HCT116 (cell line): ENCODE data around the gene ARHGDIA. TPM values are rescaled to one million over a fixed set of nuclear protein-coding genes. Genes with fewer than 3 reads are reported as not detected.

Source experiments
- ATAC-seq: fragments of 200-7000 bp; cut with Tn5 transposase; 2 replicates; pipeline ENCODE4 v1.9.1; 2020; ENCODE audit warnings: mild to moderate bottlenecking, moderate library complexity
- BruUV-seq: library from RNA; stranded (reverse); fragments of 400-500 nt; replicated peaks from 2 replicates; lab custom pipeline; 2021; lab: Mats Ljungman, UMichigan
- CTCF ChIA-PET: fragments of 300-600 bp; sonication (Branson Sonifier 250); formaldehyde crosslinking; loops from one replicate; lab custom pipeline; 2021; ENCODE audit warnings: antibody characterized with exemption; lab: Charles Lee
- POLR2A ChIA-PET: fragments of 300-600, 350-600 bp; sonication (Branson Sonifier 250); formaldehyde crosslinking; loops from one replicate; lab custom pipeline; 2021; ENCODE audit warnings: antibody characterized with exemption; lab: Charles Lee
- RAD21 ChIA-PET, 2 experiments: fragments of 300-600 bp; sonication (Branson Sonifier 250); formaldehyde crosslinking; loops; one replicate each; lab custom pipeline; 2023; ENCODE audit warnings: low total read pairs in 2 of 2; ENCODE audit not compliant: uncharacterized antibody in 2 of 2, unreplicated experiment in 2 of 2, low non-redundant PET in 1 of 2; lab: Charles Lee
- DNase-seq: peaks from one replicate; pipeline ENCODE4 v3.0.0-alpha.2; 2010; ENCODE audit warnings: low read depth, low spot score
- H2AFZ ChIP-seq: fragments of 200-600 bp; shearing (Covaris generic), sonication (generic); 2 replicates; pipeline ENCODE4 v1.6.1; 2017; ENCODE audit warnings: low read depth, mixed run types, mixed read lengths, antibody characterized with exemption, low read length; ENCODE audit not compliant: poor library complexity, severe bottlenecking
- H3K27ac ChIP-seq: 2 replicates; pipeline ENCODE4 v1.5.1; 2012; ENCODE audit warnings: low read depth, low read length
- H3K27me3 ChIP-seq: fragments of 200-600 bp; sonication (generic); 2 replicates; pipeline ENCODE4 v1.6.1; 2016; ENCODE audit warnings: mixed run types, low read length, mixed read lengths; ENCODE audit not compliant: insufficient read depth
- H3K36me3 ChIP-seq, 2 experiments: fragments of 200-500 bp in 1 of 2; fragments of 200-600 bp in 1 of 2; sonication (Bioruptor generic) in 1 of 2; sonication (generic) in 1 of 2; 2 replicates each; pipeline versions ENCODE4 v1.5.1 to v1.6.1; 2014 to 2016; ENCODE audit warnings: low read length in 2 of 2, inconsistent platforms in 1 of 2, mixed read lengths in 1 of 2, mixed run types in 1 of 2; ENCODE audit not compliant: insufficient read depth in 2 of 2, control insufficient read depth in 1 of 2
- H3K4me1 ChIP-seq, 2 experiments: fragments of 200-600 bp in 1 of 2; sonication (generic) in 1 of 2; 2 replicates each; pipeline versions ENCODE4 v1.5.1 to v1.6.1; 2012 to 2017; ENCODE audit warnings: low read length in 2 of 2, inconsistent platforms in 1 of 2, mild to moderate bottlenecking in 1 of 2, mixed read lengths in 1 of 2, mixed run types in 1 of 2, moderate library complexity in 1 of 2; ENCODE audit not compliant: insufficient read depth in 2 of 2, control insufficient read depth in 1 of 2
- H3K4me2 ChIP-seq: fragments of 200-600 bp; sonication (generic); 2 replicates; pipeline ENCODE4 v1.6.1; 2017; ENCODE audit warnings: mixed run types, low read length, mixed read lengths
- H3K4me3 ChIP-seq, 2 experiments: fragments of 200-600 bp in 1 of 2; sonication (generic) in 1 of 2; replicated peaks in 1 of 2; 2 replicates each; pipeline ENCODE4 v1.5.1; 2011 to 2016; ENCODE audit warnings: low read length in 2 of 2, control low read depth in 1 of 2, low read depth in 1 of 2, mild to moderate bottlenecking in 1 of 2, mixed read lengths in 1 of 2, mixed run types in 1 of 2
- H3K79me2 ChIP-seq: fragments of 200-600 bp; sonication (generic); 2 replicates; pipeline ENCODE4 v1.6.1; 2017; ENCODE audit warnings: mild to moderate bottlenecking, mixed run types, low read length, moderate library complexity, mixed read lengths; ENCODE audit not compliant: insufficient read depth
- H3K9ac ChIP-seq: fragments of 200-600 bp; sonication (generic); 2 replicates; pipeline ENCODE4 v1.6.1; 2016; ENCODE audit warnings: low read length, mixed read lengths
- H3K9me2 ChIP-seq: fragments of 200-600 bp; sonication (generic), shearing (Covaris generic); 2 replicates; pipeline ENCODE4 v1.6.1; 2017; ENCODE audit warnings: mixed run types, mild to moderate bottlenecking, moderate library complexity; ENCODE audit not compliant: insufficient read depth
- H3K9me3 ChIP-seq, 2 experiments: fragments of 200-500 bp in 1 of 2; fragments of 200-600 bp in 1 of 2; sonication (Bioruptor generic) in 1 of 2; sonication (generic) in 1 of 2; 2 replicates each; pipeline ENCODE4 v1.6.1; 2014 to 2017; ENCODE audit warnings: low read length in 2 of 2, mixed read lengths in 2 of 2, inconsistent platforms in 1 of 2, low read depth in 1 of 2, mild to moderate bottlenecking in 1 of 2, mixed run types in 1 of 2, moderate library complexity in 1 of 2; ENCODE audit not compliant: control insufficient read depth in 1 of 2, insufficient read depth in 1 of 2
- H4K20me1 ChIP-seq: fragments of 200-600 bp; sonication (generic), shearing (Covaris generic); 2 replicates; pipeline ENCODE4 v1.6.1; 2017; ENCODE audit warnings: mixed run types, mild to moderate bottlenecking, moderate library complexity; ENCODE audit not compliant: insufficient read depth
- EGR1 ChIP-seq: IDR thresholded peaks from 2 replicates; pipeline ENCODE4 v1.6.1; 2012; ENCODE audit warnings: low read depth
- EZH2 ChIP-seq: fragments of 200-600 bp; sonication (generic); IDR thresholded peaks from 2 replicates; pipeline ENCODE4 v1.6.1; 2017; ENCODE audit warnings: antibody characterized with exemption, mixed run types
- JUND ChIP-seq: IDR thresholded peaks from 2 replicates; pipeline ENCODE4 v1.6.1; 2012
- POLR2AphosphoS5 ChIP-seq: IDR thresholded peaks from 2 replicates; pipeline ENCODE4 v1.6.1; 2011; ENCODE audit warnings: mild to moderate bottlenecking, low read depth, low read length, moderate library complexity
- SIN3A ChIP-seq: IDR thresholded peaks from 2 replicates; pipeline ENCODE4 v1.6.1; 2012; ENCODE audit warnings: low read depth
- ZNF274 ChIP-seq: fragments of 200-500 bp; sonication (Bioruptor generic); IDR thresholded peaks from 2 replicates; pipeline ENCODE4 v1.6.1; 2014; ENCODE audit warnings: mild to moderate bottlenecking, low read depth, low read length, inconsistent platforms
- intact Hi-C: fragments of 100-400 bp; cut with micrococcal nuclease; formaldehyde crosslinking; loops from 2 replicates; pipeline ENCODE4 v1.10.0; 2022
- total RNA-seq: library from RNA; stranded (reverse); gene quantifications from one replicate; pipeline ENCODE4 v1.2.1, GENCODE V29; 2021; ENCODE audit not compliant: unreplicated experiment
- TF ChIP-seq, protein P1 (sequence below): IDR thresholded peaks from 2 replicates; pipeline ENCODE4 v1.6.1; 2012; ENCODE audit warnings: low read depth

The ARHGDIA gene
- total RNA-seq, 1 experiment from 2014 or later, result 554 TPM

DNA sequence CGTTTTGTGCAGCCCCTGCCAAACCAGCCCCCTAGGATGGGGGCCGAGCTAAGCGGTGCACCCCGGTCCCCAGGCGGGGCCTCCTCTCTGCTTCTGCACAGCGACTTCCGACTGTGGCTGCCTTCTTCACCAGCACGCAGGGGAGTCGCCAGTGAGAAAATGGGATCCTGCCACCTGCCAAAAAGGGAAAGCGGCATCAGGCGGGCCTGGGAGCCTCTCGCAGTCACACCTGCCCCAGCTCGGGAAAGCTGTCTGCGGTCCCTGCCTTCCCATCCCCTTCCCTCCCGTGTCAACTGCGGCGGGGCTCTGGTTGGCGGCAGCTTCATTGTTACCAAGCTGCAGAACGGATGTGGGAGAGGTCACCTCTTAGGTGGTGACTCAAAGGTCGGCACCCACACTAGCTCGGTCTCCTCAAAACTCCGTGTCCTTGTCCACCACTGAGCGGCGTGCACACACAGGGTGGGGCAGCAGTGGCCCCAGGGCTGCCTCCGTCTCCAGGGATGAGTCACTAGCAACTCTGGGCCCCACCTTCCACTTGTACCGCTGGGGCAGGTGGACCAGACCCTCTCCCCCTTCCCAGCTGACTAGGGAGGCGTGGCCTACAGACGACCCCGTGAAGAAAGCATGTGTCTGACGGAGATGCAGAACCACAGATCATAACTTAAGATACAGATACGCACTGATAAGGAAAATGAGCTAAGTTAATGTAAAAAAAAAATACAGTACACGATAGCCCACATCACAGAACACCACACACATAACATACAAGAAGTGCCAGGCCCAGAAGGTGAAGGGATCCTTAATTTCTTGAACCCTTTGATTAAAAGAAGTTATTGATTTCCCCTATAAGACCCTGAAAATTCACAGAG lies 41.5 kb upstream of the ARHGDIA start (continued):
- TF ChIP-seq, protein P1, sequence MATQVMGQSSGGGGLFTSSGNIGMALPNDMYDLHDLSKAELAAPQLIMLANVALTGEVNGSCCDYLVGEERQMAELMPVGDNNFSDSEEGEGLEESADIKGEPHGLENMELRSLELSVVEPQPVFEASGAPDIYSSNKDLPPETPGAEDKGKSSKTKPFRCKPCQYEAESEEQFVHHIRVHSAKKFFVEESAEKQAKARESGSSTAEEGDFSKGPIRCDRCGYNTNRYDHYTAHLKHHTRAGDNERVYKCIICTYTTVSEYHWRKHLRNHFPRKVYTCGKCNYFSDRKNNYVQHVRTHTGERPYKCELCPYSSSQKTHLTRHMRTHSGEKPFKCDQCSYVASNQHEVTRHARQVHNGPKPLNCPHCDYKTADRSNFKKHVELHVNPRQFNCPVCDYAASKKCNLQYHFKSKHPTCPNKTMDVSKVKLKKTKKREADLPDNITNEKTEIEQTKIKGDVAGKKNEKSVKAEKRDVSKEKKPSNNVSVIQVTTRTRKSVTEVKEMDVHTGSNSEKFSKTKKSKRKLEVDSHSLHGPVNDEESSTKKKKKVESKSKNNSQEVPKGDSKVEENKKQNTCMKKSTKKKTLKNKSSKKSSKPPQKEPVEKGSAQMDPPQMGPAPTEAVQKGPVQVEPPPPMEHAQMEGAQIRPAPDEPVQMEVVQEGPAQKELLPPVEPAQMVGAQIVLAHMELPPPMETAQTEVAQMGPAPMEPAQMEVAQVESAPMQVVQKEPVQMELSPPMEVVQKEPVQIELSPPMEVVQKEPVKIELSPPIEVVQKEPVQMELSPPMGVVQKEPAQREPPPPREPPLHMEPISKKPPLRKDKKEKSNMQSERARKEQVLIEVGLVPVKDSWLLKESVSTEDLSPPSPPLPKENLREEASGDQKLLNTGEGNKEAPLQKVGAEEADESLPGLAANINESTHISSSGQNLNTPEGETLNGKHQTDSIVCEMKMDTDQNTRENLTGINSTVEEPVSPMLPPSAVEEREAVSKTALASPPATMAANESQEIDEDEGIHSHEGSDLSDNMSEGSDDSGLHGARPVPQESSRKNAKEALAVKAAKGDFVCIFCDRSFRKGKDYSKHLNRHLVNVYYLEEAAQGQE, result no peak
- no peak; the same call in none of the 2 replicates for TF ChIP-seq JUND

DNA sequence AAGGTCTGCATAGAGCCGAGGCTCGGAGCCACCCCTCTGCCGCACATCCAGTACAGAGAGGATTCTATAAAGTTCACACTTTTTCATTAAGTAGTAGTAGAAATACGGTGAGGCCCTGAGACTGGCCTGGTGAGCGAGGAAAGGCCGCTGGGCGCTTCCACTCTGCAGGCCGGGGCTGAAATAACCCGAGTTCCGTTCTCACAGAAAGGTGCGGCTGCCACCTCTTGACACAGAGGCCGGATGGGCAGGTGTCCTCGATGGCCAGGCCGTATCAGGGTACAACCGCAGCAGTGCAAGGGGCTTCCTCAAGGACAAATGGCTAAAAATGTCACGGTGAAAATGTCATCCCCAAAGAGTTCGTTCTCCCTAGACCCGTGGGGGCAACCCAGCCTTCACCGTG lies 40.8 kb upstream of the ARHGDIA start:
- no peak for TF ChIP-seq EZH2
- no peak for TF ChIP-seq SIN3A
- TF ChIP-seq ZNF274, result no peak
- TF ChIP-seq, protein P1, result no peak
- TF ChIP-seq POLR2AphosphoS5, result no peak
- no peak for TF ChIP-seq EGR1
- TF ChIP-seq, all 23 proteins: peak for 0
- DNase-seq (no peak), ATAC-seq (no peak)
- H3K4me2 ChIP-seq, result peak overlapping the region; percentile 66
- 0 out of 2 replicates have a peak overlapping the region, but pooled peaks have one; percentile 27 for H3K9ac ChIP-seq
- peak overlapping the region; percentile 60 for H3K27ac ChIP-seq
- H4K20me1 ChIP-seq, result no peaks in the 10 kb centered on the region
- H3K36me3 ChIP-seq, result peaks cover 21 to 42% of the 10 kb centered on the region in 2 experiments
- intact Hi-C loops, result loop anchor here (1.0 to 5.0 kb wide), 2 partner anchors 21 to 110 kb away; partner anchors contain the start of genes ALYREF, ANAPC11, CENPX and LRRC45
- H3K79me2 ChIP-seq, result peaks cover 33% of the 10 kb centered on the region
- H3K9me3 ChIP-seq, result no peaks in the 10 kb centered on the region
- ChIA-PET CTCF (interaction anchor here (1.2 to 1.8 kb wide), 2 partner anchors 15 to 110 kb away, joined by 3 to 9 read pairs; partner anchors contain the start of genes CENPX and LRRC45), POLR2A (no interaction called here), RAD21 (interaction anchor here in 1 of 2 experiments (1.3 kb wide), 1 partner anchor 14 kb away, joined by 3 read pairs; no protein-coding TSS in a partner anchor)
- no peak overlapping the region for H2AFZ ChIP-seq
- H3K4me1 ChIP-seq, result peaks cover 39 to 53% of the 10 kb centered on the region in 2 experiments
- no peaks in the 10 kb centered on the region for H3K27me3 ChIP-seq
- no peaks in the 10 kb centered on the region for H3K9me2 ChIP-seq
- no TSS peak for BruUV-seq
- H3K4me3 ChIP-seq, result peak overlapping the region; percentile 3 to 5; a peak in 1 of 4 replicates
